Measurements from ENCODE around the gene GREM1.

GREM1 gene

GRCh38 chr15:32766101-32766500 is 48.3 kb downstream of the GREM1 start:
- DNase-seq (ENCODE audit: extremely low spot score) = no peak
- TF ChIP-seq CTCF (IDR thresholded peaks at IDR 0.05; ENCODE audit: control extremely low read depth, extremely low read depth, low read depth, missing control alignments) = no peak
- ChIA-PET POLR2A (no interaction called here), CTCF (interaction anchor here (1.3 kb wide), 1 partner anchor 10 kb away, joined by 5 read pairs; no protein-coding TSS in a partner anchor)

GRCh38 chr15:32767236-32767635 is 49.4 kb downstream of the GREM1 start:
- no peak for DNase-seq (ENCODE audit: extremely low spot score)
- no peak for TF ChIP-seq CTCF (IDR thresholded peaks at IDR 0.05; ENCODE audit: control extremely low read depth, extremely low read depth, low read depth, missing control alignments)
- ChIA-PET CTCF (interaction anchor here (1.3 kb wide), 1 partner anchor 9 kb away, joined by 5 read pairs; no protein-coding TSS in a partner anchor), POLR2A (no interaction called here)

GRCh38 chr15:32774022-32774421 is 56.2 kb downstream of the GREM1 start:
- POLR2A ChIA-PET = no interaction called here
- no peak for DNase-seq (ENCODE audit: extremely low spot score)
- no peak for TF ChIP-seq CTCF (IDR thresholded peaks at IDR 0.05; ENCODE audit: control extremely low read depth, extremely low read depth, low read depth, missing control alignments)
- CTCF ChIA-PET = interaction anchor here (1.0 to 1.4 kb wide), 2 partner anchors 10 kb away, joined by 3 read pairs; no protein-coding TSS in a partner anchor

- TF ChIP-seq CTCF (IDR thresholded peaks at IDR 0.05; ENCODE audit: control extremely low read depth, extremely low read depth, low read depth, missing control alignments) = no peak
- DNase-seq (ENCODE audit: extremely low spot score) = no peak
- ChIA-PET POLR2A (no interaction called here), CTCF (interaction anchor here (1.1 to 2.1 kb wide), 3 partner anchors 20 to 69 kb away, joined by 3 to 6 read pairs (median 4); no protein-coding TSS in a partner anchor)
Observed at GRCh38 chr15:32775103-32775502, 57.3 kb downstream of the GREM1 start.

- no peak for DNase-seq (ENCODE audit: extremely low spot score)
- ChIA-PET CTCF (no interaction called here), POLR2A (no interaction called here)
- TF ChIP-seq CTCF (IDR thresholded peaks at IDR 0.05; ENCODE audit: control extremely low read depth, extremely low read depth, low read depth, missing control alignments) = no peak
Observed at GRCh38 chr15:32778391-32779176, 60.8 kb downstream of the GREM1 start.

- no peak for TF ChIP-seq CTCF (IDR thresholded peaks at IDR 0.05; ENCODE audit: control extremely low read depth, extremely low read depth, low read depth, missing control alignments)
- DNase-seq (ENCODE audit: extremely low spot score) = no peak
- CTCF ChIA-PET = no interaction called here
- POLR2A ChIA-PET = no interaction called here
Observed at GRCh38 chr15:32781781-32782180, 64.0 kb downstream of the GREM1 start.
